RPMI7951 (cell line): ENCODE results near the gene HIBADH. TPM values are rescaled to one million over a fixed set of nuclear protein-coding genes. Genes with fewer than 3 reads are reported as not detected.
"Not testable (repeated sequence)": the region's sequence is repeated elsewhere in the genome, so short reads cannot be mapped to it uniquely, and the experiment has no call there.

Experiments used
- DNase-seq: peaks from one replicate; pipeline ENCODE4 v3.0.0-alpha.2; 2012; ENCODE audit warnings: low read depth
- total RNA-seq: library from RNA; depleted of rRNA; stranded (reverse); fragments of >200 nt; shearing (Covaris generic); gene quantifications from 2 replicates; pipeline ENCODE4 v1.2.3, GENCODE V29; 2014

HIBADH gene
- total RNA-seq, 1 experiment from 2014 or later = 80.4 TPM

DNA sequence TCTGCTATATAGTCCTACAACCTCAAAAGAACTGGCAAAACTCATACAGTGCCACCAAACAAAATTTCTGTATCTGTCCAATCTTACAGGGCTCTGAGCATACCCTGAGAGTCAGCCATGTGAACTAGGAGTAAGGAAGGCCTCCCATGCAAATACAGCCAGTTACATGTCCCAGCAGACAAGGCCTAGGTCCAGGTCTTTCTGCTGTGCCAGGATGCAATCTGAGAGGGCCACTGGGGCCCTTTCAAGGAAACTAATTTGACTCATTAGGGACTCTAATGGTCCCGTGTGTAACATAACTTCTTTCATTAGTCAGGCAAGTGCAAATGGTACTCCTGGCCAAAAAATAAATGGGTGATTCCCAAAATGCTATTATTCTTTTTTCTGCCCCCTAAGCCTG, 17.9 kb upstream of the HIBADH start:
- no peak for DNase-seq

DNA sequence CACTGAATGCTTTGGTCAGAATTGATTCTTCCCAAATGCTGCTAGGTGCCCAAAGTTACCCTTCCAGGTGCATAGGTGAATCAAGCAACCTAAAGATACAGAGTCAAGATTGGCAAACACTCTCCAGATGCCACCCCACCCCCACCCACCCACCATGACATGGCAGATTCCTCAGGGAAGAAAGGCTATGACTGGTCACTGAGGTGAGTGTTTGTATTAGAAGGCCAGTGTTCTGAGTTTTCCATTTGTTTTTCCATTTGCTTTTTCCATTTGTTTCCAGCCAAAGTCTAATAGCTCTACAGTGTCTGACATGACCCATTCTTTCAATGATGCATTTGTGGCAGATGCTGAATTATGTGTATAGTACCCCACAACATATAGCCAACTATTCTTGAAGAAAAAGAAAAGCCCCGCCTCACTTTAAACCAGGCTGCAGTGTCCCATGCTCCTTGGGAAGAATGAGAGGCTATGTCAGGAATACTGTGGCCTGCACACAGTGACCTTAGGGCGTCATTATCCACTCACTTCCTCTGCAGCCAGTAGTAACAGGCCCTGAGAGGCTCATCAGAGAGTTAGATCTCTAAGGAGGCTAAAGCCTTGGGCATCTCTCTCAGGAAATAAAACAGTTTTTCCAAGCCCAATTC, 16.1 kb upstream of the HIBADH start:
- peak; percentile 67 for DNase-seq

DNA sequence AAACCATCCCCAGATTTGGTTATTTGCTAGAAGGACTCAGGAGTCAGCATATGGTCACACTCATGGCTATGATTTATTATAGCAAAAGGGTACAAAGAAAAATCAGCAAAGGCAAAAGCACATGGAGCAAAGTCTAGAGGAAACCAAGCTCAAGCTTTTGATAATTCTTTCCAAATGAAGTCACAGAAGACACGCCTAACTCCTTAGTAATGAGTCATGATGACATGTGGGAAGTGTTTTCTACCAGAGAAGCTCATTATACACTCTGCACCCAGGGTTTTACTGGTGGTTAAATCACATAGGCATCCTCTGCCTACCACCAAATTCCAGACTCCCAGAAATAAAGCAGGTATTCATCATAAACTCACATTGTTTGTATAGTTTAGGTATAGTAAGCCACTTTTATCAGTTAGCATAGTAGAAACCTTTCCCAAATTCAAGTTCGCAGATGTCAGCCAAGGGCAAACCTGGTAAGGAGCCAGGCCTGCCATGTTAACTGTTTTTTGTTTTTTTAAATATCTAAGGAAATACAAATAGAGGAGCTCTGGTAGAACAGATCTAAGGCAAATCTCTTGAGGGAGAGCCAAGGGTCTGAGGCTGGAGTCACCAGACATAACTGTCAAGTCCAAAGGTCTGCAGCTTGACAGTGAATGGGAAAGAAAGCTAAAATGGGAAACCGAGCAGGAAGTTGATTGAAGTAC, 15.4 kb upstream of the HIBADH start:
- DNase-seq = peak; percentile 97

DNA sequence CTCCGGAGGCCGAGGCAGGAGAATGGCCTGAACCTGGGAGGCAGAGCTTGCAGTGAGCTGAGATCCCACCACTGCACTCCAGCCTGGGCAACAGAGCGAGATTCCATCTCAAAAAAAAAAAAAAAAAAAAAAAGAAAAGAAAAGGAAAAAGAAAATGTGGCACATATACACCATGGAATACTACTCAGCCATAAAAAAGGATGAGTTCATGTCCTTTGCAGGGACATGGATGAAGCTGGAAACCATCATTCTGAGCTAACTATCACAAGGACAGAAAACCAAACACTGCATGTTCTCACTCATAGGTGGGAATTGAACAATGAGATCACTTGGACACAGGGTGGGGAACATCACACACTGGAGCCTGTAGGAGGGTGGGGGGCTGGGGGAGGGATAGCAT, 11.4 kb upstream of the HIBADH start:
- not testable (repeated sequence) for DNase-seq

DNA sequence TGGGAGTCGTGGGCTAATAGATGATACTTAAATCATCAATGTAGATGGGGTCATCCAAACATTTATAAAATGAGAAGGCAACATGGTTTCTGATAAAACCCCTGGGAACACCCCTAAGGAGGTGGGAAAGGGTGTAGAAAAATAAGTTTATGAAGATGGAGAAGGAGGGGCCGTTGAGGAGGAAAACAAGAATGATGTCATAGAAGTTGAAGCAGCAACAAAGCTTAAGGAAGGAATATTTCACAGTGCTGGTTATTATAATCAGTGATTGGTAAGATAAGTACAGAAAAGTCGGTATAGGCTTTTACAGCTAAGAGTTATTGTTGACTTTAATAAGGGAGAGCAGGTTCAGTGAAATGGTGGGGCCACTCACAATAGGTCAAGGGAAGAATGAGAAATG, 9.0 kb upstream of the HIBADH start:
- DNase-seq = no peak

DNA sequence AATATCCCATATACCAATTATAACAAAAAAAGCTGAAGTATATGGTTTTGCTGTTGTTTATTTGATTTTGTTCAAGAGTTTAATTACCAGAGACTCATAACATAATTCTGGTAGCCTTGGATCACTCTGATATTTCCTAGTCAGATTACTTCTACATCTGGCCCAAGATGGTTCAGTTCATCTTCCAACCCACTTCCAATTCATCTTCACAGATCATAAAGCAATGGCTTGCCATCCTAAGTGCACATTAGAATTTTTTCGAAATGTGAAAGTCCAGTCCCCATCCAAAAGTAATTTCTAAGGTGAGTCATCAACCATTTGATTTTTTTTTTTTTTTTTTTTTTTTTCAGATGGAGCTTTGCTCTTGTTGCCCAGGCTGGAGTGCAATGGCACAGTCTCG, 8.0 kb upstream of the HIBADH start:
- DNase-seq = peak; percentile 33

DNA sequence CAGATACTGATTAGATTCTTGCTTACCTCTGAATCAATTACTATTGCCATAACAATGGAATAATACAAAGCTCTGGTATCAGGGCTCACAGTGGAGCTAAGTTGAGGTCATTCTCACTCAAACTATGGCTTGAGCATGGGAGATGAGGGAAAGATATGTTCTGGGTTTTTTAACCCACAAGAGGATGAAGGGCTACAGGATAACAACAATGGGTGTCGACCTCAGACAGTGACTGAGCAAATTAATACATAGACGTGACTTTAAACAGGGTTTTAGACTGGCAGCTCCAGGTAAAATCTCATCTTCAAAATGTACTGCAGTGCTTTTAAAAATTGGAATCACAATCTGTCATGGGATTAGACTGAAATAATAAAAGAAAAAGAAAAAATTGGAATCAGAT, 7.5 kb upstream of the HIBADH start:
- no peak for DNase-seq

DNA sequence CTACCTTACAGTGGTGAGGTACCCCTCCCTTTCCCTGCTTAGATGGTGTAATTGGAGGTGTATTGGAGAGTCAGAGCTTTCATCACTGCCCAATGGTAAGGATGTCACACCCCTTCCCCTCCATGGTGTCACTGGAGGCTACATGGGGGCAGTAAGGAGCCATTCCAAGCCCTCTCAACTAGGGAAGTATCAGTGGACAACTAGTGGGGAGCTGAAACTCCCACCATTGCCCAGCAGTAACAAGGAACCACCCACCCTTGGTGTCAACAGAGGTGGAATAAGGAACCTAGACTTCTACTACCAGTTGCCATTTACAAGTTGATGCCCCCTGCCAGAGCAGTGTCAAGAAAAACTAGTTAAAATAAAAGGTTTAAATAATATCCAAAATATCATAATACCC, 2.8 kb upstream of the HIBADH start:
- DNase-seq = no peak

DNA sequence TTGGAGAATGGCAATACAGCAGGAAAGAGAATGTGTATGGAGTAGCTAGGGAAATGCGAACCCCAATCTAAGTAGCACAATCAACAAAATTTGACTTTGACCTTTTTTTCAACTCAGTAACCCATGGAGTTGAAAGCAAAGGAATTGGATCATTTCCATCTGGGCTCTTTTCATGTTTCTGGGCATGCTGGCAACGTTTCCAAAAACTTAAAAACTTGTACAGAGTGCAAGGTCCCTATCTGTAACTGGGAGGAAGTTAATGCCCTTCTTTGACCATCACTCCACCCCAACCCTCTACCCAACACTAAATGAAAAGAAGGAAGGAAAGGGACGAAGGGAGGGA, 1.3 kb upstream of the HIBADH start:
- DNase-seq = no peak

DNA sequence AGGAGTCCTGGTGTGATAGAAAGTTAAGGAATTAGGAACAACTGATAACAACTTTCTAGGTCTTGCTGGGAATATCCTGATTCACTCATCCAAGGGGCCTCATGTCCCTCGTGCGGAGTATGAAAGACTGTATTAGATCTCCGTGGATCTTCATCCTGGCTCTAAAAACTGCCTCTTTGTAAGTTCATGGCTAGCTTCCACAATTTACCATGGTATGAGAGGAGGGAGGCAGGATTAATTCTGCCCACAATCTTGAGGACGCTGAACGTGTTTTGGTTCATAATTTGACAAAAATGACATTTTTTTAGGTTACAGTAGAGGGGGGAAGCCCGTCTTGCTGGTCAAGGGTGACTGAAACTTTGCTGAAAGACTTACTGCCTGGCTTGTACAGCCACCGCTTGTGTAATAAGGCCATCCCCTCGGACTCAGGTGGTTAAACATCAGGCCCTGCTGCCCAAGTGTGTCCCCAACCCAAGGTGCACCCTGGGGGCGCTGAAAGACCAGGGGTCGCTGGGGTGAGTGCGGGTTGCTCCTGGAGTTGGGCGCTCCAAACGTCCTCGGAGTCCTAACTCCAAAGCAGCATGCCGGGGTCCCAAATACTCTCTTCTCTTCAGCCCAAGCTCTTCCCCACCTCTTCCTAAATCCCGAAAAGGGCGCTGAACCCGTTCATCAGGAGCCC, 733 bp downstream of the HIBADH start:
- peak; percentile 30 for DNase-seq

DNA sequence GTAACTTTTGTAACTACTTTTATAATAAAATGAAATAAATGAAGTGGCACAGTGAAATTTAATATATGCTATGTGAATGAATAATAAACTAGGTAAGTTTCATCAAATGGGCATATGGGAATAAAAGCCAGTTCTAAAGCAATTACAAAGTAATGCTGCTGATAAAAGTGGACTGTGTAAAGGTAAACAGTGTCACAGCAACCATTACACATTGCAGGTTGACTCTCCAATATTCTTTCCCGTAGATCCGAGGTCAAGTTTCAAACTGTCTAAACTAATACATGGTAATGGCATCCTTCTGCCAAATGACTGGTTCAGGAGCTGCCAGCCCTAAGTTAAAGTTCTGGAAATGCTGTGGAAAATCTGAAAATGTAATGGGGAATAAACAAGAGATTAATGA, 6.0 kb downstream of the HIBADH start:
- DNase-seq = no peak

DNA sequence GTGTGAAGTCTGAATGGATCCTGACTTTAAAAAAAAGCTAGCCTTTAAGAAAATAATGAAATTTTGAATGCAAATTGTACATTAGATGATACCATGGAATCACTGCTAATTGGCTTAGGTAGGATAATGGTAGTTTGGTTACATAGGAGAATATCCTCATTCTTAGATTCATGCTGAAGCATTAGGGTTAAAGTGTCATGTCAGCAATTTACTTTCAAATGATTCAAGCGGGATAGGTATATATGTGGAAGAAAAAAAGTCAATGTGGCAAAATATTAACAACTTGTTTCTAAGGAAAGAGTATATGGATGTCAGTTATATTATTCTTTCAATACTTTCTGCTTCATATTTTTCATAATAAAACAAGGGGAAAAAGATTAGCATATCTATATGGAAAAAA, 7.5 kb downstream of the HIBADH start:
- no peak for DNase-seq

DNA sequence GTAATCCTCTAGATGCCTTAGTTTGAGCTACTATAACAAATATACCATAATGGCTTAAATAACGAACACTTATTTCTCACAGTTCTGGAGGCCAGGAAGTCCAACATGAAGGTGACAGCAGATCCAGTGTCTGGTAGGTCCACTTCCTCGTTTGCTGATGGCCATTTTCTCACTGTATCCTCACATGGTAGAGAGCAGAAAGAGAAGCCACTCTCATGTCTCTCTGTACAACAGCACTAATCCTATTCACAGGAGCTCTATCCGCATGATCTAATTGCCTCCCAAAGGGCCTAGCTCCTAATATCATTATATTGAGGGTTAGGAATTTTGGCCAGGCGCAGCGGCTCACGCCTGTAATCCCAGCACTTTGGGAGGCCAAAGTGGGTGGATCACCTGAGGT, 10.2 kb downstream of the HIBADH start:
- no peak for DNase-seq

DNA sequence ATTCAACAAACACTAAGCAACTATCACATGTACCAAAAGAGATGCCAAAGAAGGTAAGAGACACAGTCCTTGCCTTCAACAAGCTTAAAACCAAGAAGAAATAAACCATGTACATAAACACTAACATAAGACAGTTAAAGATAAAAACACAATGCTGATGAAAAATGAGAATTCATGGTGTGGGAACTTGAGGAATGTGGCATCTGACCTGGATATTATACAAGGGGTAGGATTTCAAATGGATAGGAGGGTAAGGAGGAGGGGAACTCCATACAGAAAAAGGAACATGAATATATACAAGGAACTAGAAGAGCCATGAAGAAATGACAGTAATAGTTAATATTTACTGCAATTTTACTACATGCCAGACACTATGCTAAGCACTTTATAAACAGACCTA, 11.0 kb downstream of the HIBADH start:
- no peak for DNase-seq

DNA sequence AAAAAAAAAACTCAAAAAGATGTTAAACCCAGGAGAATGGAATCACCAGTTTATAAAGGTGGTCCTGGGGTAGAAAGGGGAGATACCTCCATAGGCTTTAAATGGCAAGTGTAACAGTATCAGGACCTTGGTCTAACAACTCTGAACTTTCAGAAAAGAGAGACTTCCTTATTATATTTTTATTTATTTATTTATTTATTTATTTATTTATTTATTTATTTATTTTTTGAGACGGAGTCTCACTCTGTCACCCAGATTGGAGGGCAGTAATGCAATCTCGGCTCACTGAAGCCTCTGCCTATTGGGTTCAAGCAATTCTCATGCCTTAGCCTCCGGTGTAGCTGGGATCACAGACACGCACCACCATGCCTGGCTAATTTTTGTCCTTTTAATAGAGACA, 12.4 kb downstream of the HIBADH start:
- DNase-seq = no peak

DNA sequence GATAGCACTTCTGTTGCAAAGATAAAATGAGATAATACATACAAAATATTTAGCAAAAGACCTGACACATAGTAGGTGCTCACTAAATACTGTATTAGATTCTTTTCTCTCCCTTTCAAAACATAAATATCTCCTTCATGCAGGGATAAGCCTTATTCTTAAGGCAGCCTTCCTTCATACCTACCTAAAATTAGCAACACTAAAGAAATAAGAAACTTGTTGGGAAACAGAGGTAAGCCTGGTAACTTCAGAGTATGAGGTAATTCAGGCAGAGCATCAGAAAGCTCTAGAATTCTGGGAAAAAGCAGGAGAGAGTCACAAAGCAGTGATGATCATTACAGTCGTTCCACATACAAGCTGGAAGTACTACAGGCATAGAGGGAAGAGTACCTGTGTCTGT, 15.2 kb downstream of the HIBADH start:
- no peak for DNase-seq

DNA sequence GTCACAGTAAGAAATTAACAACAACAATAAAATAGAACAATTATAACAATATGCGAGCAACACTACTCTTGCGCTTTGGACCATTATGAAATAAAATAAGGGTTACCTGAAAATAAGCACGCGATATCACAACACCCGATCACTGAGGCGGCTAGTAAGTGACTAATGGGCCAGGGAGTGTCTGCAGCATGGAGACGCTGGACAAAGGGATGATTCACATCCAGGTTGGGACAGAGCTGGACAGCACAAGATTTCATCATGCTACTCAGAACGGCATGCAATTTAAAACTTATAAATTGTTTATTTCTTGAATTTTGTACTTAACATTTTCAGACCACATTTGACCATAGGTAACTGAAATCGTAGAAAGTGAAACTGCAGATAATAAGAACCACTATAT, 15.6 kb downstream of the HIBADH start:
- DNase-seq = peak; percentile 81

DNA sequence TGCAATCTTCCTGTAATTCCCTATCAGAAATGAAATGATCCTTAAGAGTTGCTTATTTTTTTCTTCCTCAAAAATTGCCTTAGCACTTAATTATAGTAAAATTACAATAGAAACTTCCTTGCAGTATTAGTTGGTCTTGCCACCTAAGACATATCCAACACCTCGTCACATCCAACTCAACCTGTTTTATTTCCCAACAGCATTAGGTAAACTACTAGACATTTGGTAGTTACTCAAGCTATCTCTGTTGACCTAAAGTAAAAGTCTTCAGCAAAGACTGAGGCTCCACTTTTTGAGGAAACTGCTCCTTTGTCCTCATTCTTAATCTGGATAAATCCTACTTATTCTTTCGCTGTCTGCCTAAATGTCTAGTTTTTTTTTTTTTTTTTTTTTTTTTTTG, 20.4 kb downstream of the HIBADH start:
- no peak for DNase-seq

DNA sequence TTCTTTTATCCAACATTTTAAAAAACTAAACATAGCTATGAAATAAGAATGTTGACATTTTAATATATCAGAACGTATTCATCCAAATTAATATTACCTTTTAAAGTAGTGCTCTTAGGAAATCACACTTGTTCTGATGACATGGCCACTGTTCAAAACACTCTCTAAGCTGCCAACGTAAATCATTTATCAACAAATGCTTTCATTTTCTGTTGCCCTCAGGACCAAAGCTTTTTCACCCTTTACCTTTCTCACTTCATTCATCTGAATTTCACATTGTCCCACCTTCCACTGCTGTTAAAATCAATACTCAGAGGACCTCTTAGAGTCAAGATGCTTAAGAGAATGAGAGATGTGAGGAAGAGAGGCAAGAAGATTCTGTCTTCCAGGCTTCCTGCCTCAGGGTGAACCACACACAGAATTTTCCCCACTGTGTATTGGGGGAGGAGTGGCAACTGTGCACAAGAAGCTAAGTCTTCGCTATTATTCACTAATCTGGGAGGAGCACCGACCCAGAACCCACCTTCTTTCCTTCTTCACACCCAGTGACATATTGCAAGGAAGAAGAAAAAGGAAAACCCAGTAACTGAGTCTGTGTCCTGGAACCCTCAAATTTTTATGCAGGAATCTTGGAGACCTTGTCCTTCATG, 21.0 kb downstream of the HIBADH start:
- peak; percentile 69 for DNase-seq

DNA sequence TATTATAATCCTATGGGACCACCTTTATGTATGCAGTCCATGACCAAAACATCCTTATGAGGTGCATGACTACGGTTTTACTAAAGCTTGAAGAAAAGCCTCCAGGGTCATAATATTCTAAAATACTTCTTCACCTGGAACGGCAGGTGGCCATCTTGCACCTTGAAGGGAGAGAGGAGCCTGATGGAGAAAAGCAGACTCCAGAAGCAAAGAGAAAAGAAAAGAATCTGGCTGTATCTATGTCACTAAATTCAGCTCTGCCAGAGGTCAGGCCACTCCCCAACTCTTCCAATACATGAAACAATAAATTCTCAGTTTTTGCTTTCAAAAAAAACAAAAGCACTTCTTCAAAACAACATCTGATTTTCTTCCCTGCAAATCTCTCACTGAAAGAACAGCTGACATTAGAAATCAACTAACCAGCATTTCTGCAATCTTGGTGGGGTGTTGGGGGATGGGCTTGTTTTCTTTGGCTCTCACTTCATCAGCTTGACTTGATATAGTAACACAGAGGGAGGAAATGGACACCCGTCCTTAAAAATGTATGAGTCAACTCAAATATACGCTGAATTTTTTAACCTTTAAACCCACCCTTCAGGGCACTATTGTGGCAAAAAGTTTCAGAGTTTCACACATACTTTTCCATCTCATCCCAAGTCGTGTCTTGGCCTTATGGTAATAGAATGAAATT, 21.7 kb downstream of the HIBADH start:
- DNase-seq = peak; percentile 91

DNA sequence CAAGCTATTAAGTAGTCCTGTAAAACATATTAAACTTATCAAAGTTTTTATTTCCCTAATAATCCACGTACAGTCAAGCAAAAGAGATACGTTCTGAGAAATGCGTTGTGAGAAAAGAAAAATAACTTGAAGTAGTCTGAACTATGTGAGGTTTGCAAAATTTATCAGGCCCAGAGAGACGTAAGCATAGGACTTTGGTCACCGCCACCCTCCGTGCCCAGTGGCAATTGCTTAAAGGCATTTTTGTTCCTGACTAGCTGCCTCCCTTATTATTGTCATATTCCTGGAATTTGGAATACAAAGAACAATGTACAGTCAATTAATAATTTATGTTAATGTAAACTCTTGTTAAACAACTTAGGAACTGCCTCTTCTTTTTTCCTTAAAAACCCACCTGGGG, 22.8 kb downstream of the HIBADH start:
- no peak for DNase-seq

DNA sequence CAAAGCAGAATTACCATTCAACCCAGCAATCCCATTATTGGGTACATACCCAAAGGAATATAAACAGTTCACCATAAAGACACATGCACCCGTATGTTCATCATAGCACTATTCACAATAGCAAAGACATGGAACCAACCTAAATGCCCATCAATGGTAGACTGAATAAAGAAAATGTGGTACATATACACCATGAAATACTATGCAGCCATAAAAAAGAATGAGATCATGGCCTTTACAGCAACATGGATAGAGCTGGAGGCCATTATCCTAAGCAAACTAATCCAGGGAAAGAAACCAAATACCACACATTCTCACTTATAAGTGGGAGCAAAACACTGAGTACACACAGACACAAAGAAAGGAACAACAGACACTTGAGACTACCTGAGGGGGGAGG, 23.6 kb downstream of the HIBADH start:
- DNase-seq = not testable (repeated sequence)
